ENCODE measurements around the gene ACOXL. TPM values are rescaled to one million over a fixed set of nuclear protein-coding genes. Genes with fewer than 3 reads are reported as not detected.

The ACOXL gene
- total RNA-seq, 2 experiments from 2014 or later = not detected

DNA sequence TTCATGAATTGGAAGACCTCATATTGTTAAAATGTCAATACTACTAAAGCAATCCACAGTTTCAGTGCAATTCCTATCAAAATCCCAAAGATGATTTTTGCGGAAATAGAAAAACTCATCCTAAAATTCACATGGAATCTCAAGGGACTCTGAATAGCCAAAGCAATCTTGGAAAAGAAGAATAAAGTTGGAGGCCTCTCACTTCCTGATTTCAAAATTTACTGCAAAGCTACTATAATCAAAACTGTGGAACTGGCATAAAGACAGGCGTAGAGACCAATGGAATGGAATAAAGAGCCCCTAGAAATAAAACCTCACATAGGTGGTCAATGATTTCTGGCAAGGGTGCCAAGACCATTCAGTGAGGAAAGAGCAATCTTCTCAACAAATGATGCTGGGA is 42.3 kb downstream of the ACOXL start:
- DNase-seq (no peak), ATAC-seq (ENCODE audit: poor library complexity) (no peak)
- Histone ChIP-seq H3K9me3 (ENCODE audit: control insufficient read depth in 1 of 2, insufficient read depth in 1 of 2, low read length in 2 of 2) (peaks cover 0 to 3% of the 10 kb centered on the region in 2 experiments), H3K27ac (ENCODE audit: low read depth in 1 of 2, low read length in 2 of 2) (no peak overlapping the region), H3K36me3 (ENCODE audit: insufficient read depth, low read length) (no peaks in the 10 kb centered on the region), H3K4me3 (ENCODE audit: low read length) (no peak overlapping the region), H3K4me1 (ENCODE audit: insufficient read depth, low read length) (no peaks in the 10 kb centered on the region), H3K27me3 (ENCODE audit: control insufficient read depth in 1 of 2, insufficient read depth in 2 of 2, low read length in 2 of 2) (no peaks in the 10 kb centered on the region)
- no peak overlapping the region for H3K27ac Mint-ChIP-seq
- no peak overlapping the region for H3K4me3 Mint-ChIP-seq
- ChIA-PET POLR2A (no interaction called here), CTCF (no interaction called here)
- peaks cover 11% of the 10 kb centered on the region for H3K27me3 Mint-ChIP-seq
- TF ChIP-seq, protein P1, sequence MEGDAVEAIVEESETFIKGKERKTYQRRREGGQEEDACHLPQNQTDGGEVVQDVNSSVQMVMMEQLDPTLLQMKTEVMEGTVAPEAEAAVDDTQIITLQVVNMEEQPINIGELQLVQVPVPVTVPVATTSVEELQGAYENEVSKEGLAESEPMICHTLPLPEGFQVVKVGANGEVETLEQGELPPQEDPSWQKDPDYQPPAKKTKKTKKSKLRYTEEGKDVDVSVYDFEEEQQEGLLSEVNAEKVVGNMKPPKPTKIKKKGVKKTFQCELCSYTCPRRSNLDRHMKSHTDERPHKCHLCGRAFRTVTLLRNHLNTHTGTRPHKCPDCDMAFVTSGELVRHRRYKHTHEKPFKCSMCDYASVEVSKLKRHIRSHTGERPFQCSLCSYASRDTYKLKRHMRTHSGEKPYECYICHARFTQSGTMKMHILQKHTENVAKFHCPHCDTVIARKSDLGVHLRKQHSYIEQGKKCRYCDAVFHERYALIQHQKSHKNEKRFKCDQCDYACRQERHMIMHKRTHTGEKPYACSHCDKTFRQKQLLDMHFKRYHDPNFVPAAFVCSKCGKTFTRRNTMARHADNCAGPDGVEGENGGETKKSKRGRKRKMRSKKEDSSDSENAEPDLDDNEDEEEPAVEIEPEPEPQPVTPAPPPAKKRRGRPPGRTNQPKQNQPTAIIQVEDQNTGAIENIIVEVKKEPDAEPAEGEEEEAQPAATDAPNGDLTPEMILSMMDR (IDR thresholded peaks at IDR 0.05) = no peak
- H3K36me3 Mint-ChIP-seq (ENCODE audit: low read depth) = no peaks in the 10 kb centered on the region
- intact Hi-C loops (cut with DNase I, micrococcal nuclease) = no loop called here
- H3K4me1 Mint-ChIP-seq (ENCODE audit: low read depth) = no peaks in the 10 kb centered on the region
- no peaks in the 10 kb centered on the region for H3K9me3 Mint-ChIP-seq

DNA sequence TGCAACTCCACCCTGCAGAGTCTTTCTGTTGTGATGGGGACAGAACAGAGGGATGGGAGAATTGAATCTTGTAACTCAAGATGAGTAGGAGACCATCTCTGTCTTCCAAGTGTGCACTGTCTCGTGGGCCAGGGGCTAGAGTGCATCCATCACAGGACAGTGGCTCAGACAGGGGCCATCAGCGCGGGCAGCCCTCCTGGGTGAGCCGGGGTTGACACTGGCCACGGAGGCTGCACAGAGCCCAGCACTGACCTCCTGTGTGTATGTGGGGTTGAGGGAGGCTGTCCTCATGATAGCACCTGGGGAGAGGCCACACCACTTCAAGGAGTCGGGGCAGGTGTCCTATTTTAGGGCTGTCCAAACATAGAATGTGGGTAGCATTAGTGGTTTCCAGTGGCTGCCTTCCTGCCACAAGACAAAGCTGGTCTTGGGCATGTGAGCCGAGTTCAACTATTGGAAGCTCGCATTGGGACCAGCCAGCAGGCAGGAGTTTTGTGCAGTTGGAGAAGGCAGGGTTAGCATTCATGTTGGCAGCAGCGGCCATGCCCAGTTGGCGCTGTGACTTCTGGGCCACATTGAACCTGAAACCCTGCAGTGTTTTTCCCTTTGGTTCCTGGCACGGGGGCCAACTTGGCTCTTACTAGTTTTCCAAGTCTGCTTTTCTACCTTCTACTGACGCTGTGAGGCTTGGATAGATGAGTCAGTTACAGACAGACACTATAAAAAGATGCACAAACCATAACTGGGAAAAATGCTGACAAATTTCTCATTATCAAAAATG is 45.3 kb downstream of the ACOXL start:
- H3K4me1 Mint-ChIP-seq (ENCODE audit: low read depth) = no peaks in the 10 kb centered on the region
- no peaks in the 10 kb centered on the region for H3K9me3 ChIP-seq (ENCODE audit: control insufficient read depth in 1 of 2, insufficient read depth in 1 of 2, low read length in 2 of 2)
- no peak for DNase-seq
- intact Hi-C loops (cut with DNase I, micrococcal nuclease) = no loop called here
- CTCF ChIA-PET = no interaction called here
- no peak overlapping the region for H3K27ac ChIP-seq (ENCODE audit: low read depth in 1 of 2, low read length in 2 of 2)
- POLR2A ChIA-PET = no interaction called here
- no peak overlapping the region for H3K27ac Mint-ChIP-seq
- no peak overlapping the region for H3K4me3 ChIP-seq (ENCODE audit: low read length)
- no peak overlapping the region for H3K4me3 Mint-ChIP-seq
- ATAC-seq (ENCODE audit: poor library complexity) = no peak
- no peaks in the 10 kb centered on the region for H3K36me3 Mint-ChIP-seq (ENCODE audit: low read depth)
- no peaks in the 10 kb centered on the region for H3K9me3 Mint-ChIP-seq
- H3K27me3 ChIP-seq (ENCODE audit: control insufficient read depth in 1 of 2, insufficient read depth in 2 of 2, low read length in 2 of 2) = no peaks in the 10 kb centered on the region
- H3K4me1 ChIP-seq (ENCODE audit: insufficient read depth, low read length) = no peaks in the 10 kb centered on the region
- TF ChIP-seq, protein P1 (IDR thresholded peaks at IDR 0.05) = no peak
- H3K27me3 Mint-ChIP-seq = peaks cover 21% of the 10 kb centered on the region
- H3K36me3 ChIP-seq (ENCODE audit: insufficient read depth, low read length) = no peaks in the 10 kb centered on the region

DNA sequence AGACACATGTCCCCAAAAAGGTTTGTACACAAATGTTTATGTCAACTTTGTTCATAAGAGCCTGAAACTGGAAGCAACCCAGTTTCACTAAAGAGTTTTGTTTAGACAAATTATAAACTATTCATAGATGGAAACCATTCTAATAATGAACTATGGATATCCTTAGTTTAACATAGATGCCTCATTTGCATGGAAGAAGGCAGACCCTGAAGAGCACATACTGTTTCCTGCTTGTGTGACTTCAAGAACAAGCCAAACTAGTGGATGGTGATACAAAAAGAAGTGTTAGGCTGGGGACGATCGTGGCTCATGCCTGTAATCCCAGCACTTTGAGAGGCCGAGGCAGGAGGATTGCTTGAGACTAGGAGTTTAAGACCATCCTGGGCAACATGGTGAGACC is 48.1 kb downstream of the ACOXL start:
- no peaks in the 10 kb centered on the region for H3K9me3 Mint-ChIP-seq
- H3K4me1 Mint-ChIP-seq (ENCODE audit: low read depth) = no peaks in the 10 kb centered on the region
- H3K4me3 Mint-ChIP-seq = no peak overlapping the region
- Histone ChIP-seq H3K27me3 (ENCODE audit: control insufficient read depth in 1 of 2, insufficient read depth in 2 of 2, low read length in 2 of 2) (no peaks in the 10 kb centered on the region), H3K36me3 (ENCODE audit: insufficient read depth, low read length) (no peaks in the 10 kb centered on the region), H3K9me3 (ENCODE audit: control insufficient read depth in 1 of 2, insufficient read depth in 1 of 2, low read length in 2 of 2) (no peaks in the 10 kb centered on the region), H3K4me1 (ENCODE audit: insufficient read depth, low read length) (no peaks in the 10 kb centered on the region), H3K4me3 (ENCODE audit: low read length) (no peak overlapping the region), H3K27ac (ENCODE audit: low read depth in 1 of 2, low read length in 2 of 2) (no peak overlapping the region)
- ChIA-PET CTCF (no interaction called here), POLR2A (no interaction called here)
- TF ChIP-seq, protein P1 (IDR thresholded peaks at IDR 0.05) = no peak
- H3K27ac Mint-ChIP-seq = no peak overlapping the region
- DNase-seq (no peak), ATAC-seq (ENCODE audit: poor library complexity) (no peak)
- peaks cover 29% of the 10 kb centered on the region for H3K27me3 Mint-ChIP-seq
- intact Hi-C loops (cut with DNase I, micrococcal nuclease) = no loop called here
- no peaks in the 10 kb centered on the region for H3K36me3 Mint-ChIP-seq (ENCODE audit: low read depth)

Measured in CD4-positive, alpha-beta T cell (primary cell).